Prostate gland (tissue), 2 donors: ENCODE measurements around the gene APOO.

ENCODE experiments used
- POLR2AphosphoS5 ChIP-seq: sonication (generic); formaldehyde crosslinking; IDR thresholded peaks from one replicate; pipeline ENCODE4 v1.6.1; 2017; ENCODE audit warnings: antibody characterized with exemption
- TF ChIP-seq, protein P1 (sequence below), 4 experiments: fragments of 200-600 bp in 2 of 4; fragments of 450-650 bp in 2 of 4; sonication (generic) in 2 of 4; IDR thresholded peaks; 1 replicate in 3 of 4; 2 replicates in 1 of 4; pipeline ENCODE4 v1.5.1; 2016 to 2019; ENCODE audit warnings: antibody characterized with exemption in 4 of 4, mild to moderate bottlenecking in 2 of 4, moderate library complexity in 2 of 4

DNA sequence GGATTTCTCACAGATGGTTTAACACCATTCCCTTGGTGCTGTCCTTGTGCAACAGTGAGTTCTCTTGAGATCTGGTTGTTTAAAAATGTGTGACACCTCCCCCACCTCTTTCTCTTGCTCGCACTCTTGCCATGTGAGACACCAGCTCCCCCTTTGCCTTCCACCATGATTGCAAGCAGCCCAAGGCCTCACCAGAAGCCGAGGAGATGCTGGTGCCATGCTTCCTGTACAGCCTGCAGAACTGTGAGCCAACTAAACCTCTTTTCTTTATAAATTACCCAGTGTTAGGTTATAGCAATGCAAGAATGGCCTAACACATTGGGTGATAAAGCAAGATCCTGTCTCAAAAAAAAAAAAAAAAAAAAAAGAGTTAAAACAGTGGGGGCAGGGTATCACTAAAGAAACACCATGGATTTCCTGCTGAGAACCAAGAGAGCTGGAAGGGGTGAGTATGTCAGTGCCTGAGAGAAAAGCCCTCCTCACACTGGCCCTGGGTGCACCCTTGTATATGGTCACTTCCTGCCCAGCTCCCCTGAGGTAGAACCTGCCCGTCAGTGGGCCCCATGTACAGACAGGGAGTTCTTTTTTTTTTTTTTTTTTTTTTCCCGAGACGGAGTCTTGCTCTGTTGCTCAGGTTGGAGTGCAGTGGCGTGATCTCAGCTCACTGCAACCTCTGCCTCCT is 46.4 kb downstream of the APOO start:
- TF ChIP-seq, protein P1, sequence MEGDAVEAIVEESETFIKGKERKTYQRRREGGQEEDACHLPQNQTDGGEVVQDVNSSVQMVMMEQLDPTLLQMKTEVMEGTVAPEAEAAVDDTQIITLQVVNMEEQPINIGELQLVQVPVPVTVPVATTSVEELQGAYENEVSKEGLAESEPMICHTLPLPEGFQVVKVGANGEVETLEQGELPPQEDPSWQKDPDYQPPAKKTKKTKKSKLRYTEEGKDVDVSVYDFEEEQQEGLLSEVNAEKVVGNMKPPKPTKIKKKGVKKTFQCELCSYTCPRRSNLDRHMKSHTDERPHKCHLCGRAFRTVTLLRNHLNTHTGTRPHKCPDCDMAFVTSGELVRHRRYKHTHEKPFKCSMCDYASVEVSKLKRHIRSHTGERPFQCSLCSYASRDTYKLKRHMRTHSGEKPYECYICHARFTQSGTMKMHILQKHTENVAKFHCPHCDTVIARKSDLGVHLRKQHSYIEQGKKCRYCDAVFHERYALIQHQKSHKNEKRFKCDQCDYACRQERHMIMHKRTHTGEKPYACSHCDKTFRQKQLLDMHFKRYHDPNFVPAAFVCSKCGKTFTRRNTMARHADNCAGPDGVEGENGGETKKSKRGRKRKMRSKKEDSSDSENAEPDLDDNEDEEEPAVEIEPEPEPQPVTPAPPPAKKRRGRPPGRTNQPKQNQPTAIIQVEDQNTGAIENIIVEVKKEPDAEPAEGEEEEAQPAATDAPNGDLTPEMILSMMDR (IDR thresholded peaks at IDR 0.05), result no peak
- TF ChIP-seq POLR2AphosphoS5, result no peak
